ENCODE results near the gene PTPRU. TPM values are rescaled to one million over a fixed set of nuclear protein-coding genes. Genes with fewer than 3 reads are reported as not detected.

The PTPRU gene
- total RNA-seq, result 6.4 and 32.7 TPM in 2 replicates

DNA sequence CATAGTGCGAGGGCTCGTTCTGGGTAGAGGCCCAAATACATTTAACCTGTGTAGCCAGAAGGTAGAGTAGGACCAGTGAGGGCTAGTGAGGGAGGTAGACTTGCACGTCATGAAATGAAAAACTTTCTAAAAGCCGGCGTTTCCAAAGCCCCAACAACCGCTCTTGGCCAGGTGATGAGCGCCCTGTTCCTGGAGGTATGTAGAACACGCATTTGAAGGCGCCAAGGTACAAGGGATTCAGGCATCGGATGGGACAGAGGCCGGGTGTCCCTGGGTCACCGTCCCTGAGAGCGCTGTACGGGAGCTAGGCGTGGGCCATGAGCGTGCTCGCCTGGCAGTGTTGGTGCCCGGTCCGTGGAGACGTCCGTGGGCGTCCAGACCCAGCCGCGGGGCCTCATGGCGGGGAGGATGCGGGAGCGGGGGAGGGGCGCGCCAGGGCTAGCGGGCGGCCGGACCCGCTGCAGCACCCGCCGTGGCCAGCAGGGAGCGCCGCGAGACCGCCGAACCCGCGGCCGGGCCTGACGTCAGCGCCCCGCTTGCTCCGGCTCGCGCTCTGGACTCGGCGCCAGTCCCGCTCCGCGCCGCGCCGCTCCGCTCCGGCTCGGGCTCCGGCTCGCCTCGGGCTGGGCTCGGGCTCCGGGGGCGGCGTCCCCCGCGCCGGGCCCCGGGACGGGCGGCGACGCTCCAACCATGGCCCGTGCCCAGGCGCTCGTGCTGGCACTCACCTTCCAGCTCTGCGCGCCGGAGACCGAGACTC is at the start of gene PTPRU:
TSS of gene PTPRU (plus strand) at position 568 of the 757 bp plus-strand sequence. CDS start at position 691, 123 bp downstream.

DNA sequence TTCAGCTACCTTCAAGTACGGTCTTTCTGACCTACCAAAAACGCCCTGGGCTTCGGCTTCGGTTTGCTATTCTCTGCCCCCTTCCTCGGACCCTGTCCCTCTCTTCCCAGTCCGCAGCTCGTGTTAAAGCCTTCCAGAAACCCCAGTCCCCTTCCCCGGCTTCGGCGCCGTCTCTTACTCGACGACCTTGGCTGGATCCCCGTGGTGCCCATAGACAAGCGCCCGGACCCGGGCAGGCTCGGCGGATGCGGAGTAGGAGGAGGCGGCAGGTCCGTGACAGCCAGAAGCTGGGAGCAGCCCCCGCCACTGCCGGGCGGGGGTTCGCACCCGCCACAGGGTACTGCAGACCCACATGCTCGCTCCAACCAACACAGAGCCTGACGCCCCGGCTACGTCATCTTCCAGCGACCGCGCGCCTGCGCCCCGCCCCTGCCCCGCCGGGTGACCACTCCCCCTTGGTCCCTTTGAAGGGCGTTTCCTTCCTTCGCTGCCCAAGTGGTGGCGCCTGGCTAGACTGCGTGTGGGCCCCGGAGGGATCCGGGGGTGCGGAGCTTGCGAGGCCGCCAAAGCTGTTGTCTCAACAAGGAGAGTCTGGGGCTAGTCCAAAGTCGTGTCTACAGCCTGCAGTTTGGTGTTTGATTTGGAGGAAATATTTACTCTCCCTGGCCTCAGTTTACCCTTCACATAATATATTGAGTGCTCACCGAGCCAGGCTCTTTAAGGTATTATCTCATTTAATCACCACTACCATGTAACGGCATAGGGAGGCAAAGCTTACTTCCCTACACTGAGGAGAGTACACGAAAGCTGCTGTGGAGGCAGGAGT is 5.6 kb upstream of the PTPRU start, which contains the start of gene MECR:
TSS of gene MECR (minus strand) at position 382 of the 826 bp plus-strand sequence. CDS start at position 354, 28 bp downstream.

Other genes starting within 250 kb of the PTPRU start
- 4.3 and 12.2 TPM in 2 replicates for gene TMEM200B, start 112.6 kb upstream of the PTPRU start, total RNA-seq
- 32.8 and 34.3 TPM in 2 replicates for gene SRSF4, start 54.6 kb upstream of the PTPRU start, total RNA-seq
- gene MECR, start 5.6 kb upstream of the PTPRU start, total RNA-seq, result 14.4 and 21.3 TPM in 2 replicates

Data from smooth muscle cell of the pulmonary artery (primary cell).